CD14-positive monocyte (primary cell): Measurements from ENCODE around the gene PIK3CD. TPM values are rescaled to one million over a fixed set of nuclear protein-coding genes. Genes with fewer than 3 reads are reported as not detected.

Experiments used
- DNase-seq, 3 donors: peaks; one replicate each; pipeline ENCODE4 v3.0.0-alpha.2; 2011 to 2022
- H2AFZ ChIP-seq: 2 replicates; pipeline ENCODE4 v1.6.0; 2012; ENCODE audit warnings: mild to moderate bottlenecking, low read depth, low read length, inconsistent platforms; ENCODE audit not compliant: insufficient read depth, poor library complexity, severe bottlenecking
- H3K27ac ChIP-seq, 2 donors: 1 replicate in 1 of 2; 2 replicates in 1 of 2; pipeline ENCODE4 v1.5.1; 2012 to 2013; ENCODE audit warnings: low read length in 2 of 2, control low read depth in 1 of 2, inconsistent platforms in 1 of 2, low read depth in 1 of 2, mild to moderate bottlenecking in 1 of 2
- H3K27me3 ChIP-seq, 2 donors: one replicate each; pipeline versions ENCODE4 v1.6.0 to v1.6.1; 2011 to 2013; ENCODE audit warnings: low read length in 2 of 2; ENCODE audit not compliant: control insufficient read depth in 2 of 2, insufficient read depth in 2 of 2
- H3K36me3 ChIP-seq, 2 donors: replicated peaks in 1 of 2; 1 replicate in 1 of 2; 2 replicates in 1 of 2; pipeline versions ENCODE4 v1.5.1 to v1.6.1; 2012 to 2013; ENCODE audit warnings: low read length in 2 of 2, control low read depth in 1 of 2, inconsistent platforms in 1 of 2, mild to moderate bottlenecking in 1 of 2; ENCODE audit not compliant: insufficient read depth in 2 of 2, control insufficient read depth in 1 of 2
- H3K4me1 ChIP-seq, 2 donors: 1 replicate in 1 of 2; 2 replicates in 1 of 2; pipeline versions ENCODE4 v1.5.1 to v1.6.1; 2012 to 2013; ENCODE audit warnings: low read length in 2 of 2, control low read depth in 1 of 2, inconsistent platforms in 1 of 2, mild to moderate bottlenecking in 1 of 2, moderate library complexity in 1 of 2; ENCODE audit not compliant: insufficient read depth in 2 of 2, control insufficient read depth in 1 of 2
- H3K4me2 ChIP-seq: replicated peaks from 2 replicates; pipeline ENCODE3; 2012; ENCODE audit warnings: low read length, moderate library complexity, mild to moderate bottlenecking; ENCODE audit not compliant: poor library complexity, severe bottlenecking; ENCODE audit errors: extremely low read depth
- H3K4me3 ChIP-seq, 3 experiments: fragments of 200-600 bp in 1 of 3; sonication (generic) in 1 of 3; replicated peaks in 1 of 3; 1 replicate in 2 of 3; 2 replicates in 1 of 3; pipeline ENCODE4 v1.5.1; 2011 to 2013; ENCODE audit warnings: low read length in 3 of 3, mild to moderate bottlenecking in 3 of 3, control low read depth in 2 of 3, low read depth in 2 of 3, inconsistent platforms in 1 of 3, moderate library complexity in 1 of 3
- H3K79me2 ChIP-seq: 2 replicates; pipeline ENCODE4 v1.6.0; 2012; ENCODE audit warnings: mild to moderate bottlenecking, control low read depth, inconsistent platforms, low read length, moderate library complexity; ENCODE audit not compliant: insufficient read depth
- H3K9ac ChIP-seq: 2 replicates; pipeline ENCODE4 v1.6.0; 2017; ENCODE audit warnings: low read length, mild to moderate bottlenecking; ENCODE audit not compliant: insufficient read depth, poor library complexity, severe bottlenecking
- H3K9me3 ChIP-seq, 2 donors: replicated peaks in 1 of 2; 1 replicate in 1 of 2; 2 replicates in 1 of 2; pipeline versions ENCODE4 v1.5.1 to v1.6.1; 2012 to 2013; ENCODE audit warnings: low read length in 2 of 2, control low read depth in 1 of 2; ENCODE audit not compliant: control insufficient read depth in 1 of 2, insufficient read depth in 1 of 2
- H4K20me1 ChIP-seq: 2 replicates; pipeline ENCODE4 v1.6.0; 2012; ENCODE audit warnings: mild to moderate bottlenecking, low read length, control low read depth, moderate library complexity; ENCODE audit not compliant: insufficient read depth
- H3K27ac Mint-ChIP-seq, 7 donors: one replicate each; pipeline ENCODE4 v1.8.0; 2020; ENCODE audit warnings: mild to moderate bottlenecking in 7 of 7, mixed read lengths in 7 of 7, moderate library complexity in 6 of 7, inconsistent platforms in 2 of 7
- H3K27me3 Mint-ChIP-seq, 3 donors: one replicate each; pipeline ENCODE4 v1.8.0; 2021 to 2022; ENCODE audit warnings: low read depth in 3 of 3, mild to moderate bottlenecking in 3 of 3, mixed read lengths in 3 of 3, moderate library complexity in 3 of 3, inconsistent platforms in 1 of 3
- H3K36me3 Mint-ChIP-seq, 2 donors: one replicate each; pipeline ENCODE4 v1.8.0; 2020; ENCODE audit warnings: mixed read lengths in 2 of 2, inconsistent platforms in 1 of 2, mild to moderate bottlenecking in 1 of 2
- H3K4me1 Mint-ChIP-seq: one replicate; pipeline ENCODE4 v1.8.0; 2020; ENCODE audit warnings: mild to moderate bottlenecking, mixed read lengths
- H3K4me3 Mint-ChIP-seq, 2 donors: one replicate each; pipeline ENCODE4 v1.8.0; 2020; ENCODE audit warnings: mild to moderate bottlenecking in 2 of 2, mixed read lengths in 2 of 2, moderate library complexity in 1 of 2
- H3K9me3 Mint-ChIP-seq, 7 donors: one replicate each; pipeline ENCODE4 v1.8.0; 2020 to 2022; ENCODE audit warnings: mixed read lengths in 7 of 7, mild to moderate bottlenecking in 6 of 7, moderate library complexity in 6 of 7, inconsistent platforms in 2 of 7
- CTCF ChIP-seq: fragments of 200-600 bp; IDR thresholded peaks from one replicate; pipeline ENCODE4 v1.8.0; 2022; ENCODE audit warnings: antibody characterized with exemption, mild to moderate bottlenecking
- WGBS: methylation state at CpG from one replicate; pipeline ENCODE4 v1.1.5; 2013; ENCODE audit warnings: missing lambda C conversion rate; ENCODE audit not compliant: insufficient coverage; 5-methylcytosine and 5-hydroxymethylcytosine counted together
- intact Hi-C, 2 donors: fragments of 100-400 bp; cut with micrococcal nuclease; formaldehyde crosslinking; loops; one replicate each; pipeline versions ENCODE4 v1.15.0 to v1.15.1; 2023
- polyA plus RNA-seq, 3 donors: library from polyadenylated mRNA; depleted of rRNA in 1 of 3; unstranded in 2 of 3; stranded (reverse) in 1 of 3; fragments of 300-500 nt in 2 of 3; fragments of >200 nt in 1 of 3; fragmentation: Illumina TruSeq in 2 of 3; gene quantifications; 1 replicate in 2 of 3; 2 replicates in 1 of 3; pipeline ENCODE4 v1.2.3, GENCODE V29; 2012 to 2021

The PIK3CD gene
- polyA plus RNA-seq, 3 donors: 33.2 to 120 (median 52.2) TPM

- H3K4me1 ChIP-seq: peaks cover 0 to 12% of the 10 kb centered on the region in 2 donors
- H4K20me1 ChIP-seq: peaks cover 99% of the 10 kb centered on the region
- H3K36me3 ChIP-seq: peaks cover 42 to 58% of the 10 kb centered on the region in 2 donors
- intact Hi-C loops: no loop called here
- no peaks in the 10 kb centered on the region for H3K9me3 ChIP-seq
- peaks cover 0 to 2% (median 0%) of the 10 kb centered on the region in 7 donors for H3K9me3 Mint-ChIP-seq
- peaks cover 100% of the 10 kb centered on the region for H3K79me2 ChIP-seq
- H3K4me3 Mint-ChIP-seq: no peak overlapping the region
- WGBS: 100% methylated on average over 1 of the region's 2 CpGs
- no peak overlapping the region for H3K27ac ChIP-seq
- no peak for DNase-seq
- no peaks in the 10 kb centered on the region for H3K27me3 ChIP-seq
- H3K9ac ChIP-seq: no peak overlapping the region
- TF ChIP-seq CTCF: no peak
- H2AFZ ChIP-seq: no peak overlapping the region
- peaks cover 55 to 80% of the 10 kb centered on the region in 2 donors for H3K36me3 Mint-ChIP-seq
- H3K27ac Mint-ChIP-seq: peak overlapping the region in 1 of 7 donors; percentile 37
- peaks cover 31% of the 10 kb centered on the region for H3K4me1 Mint-ChIP-seq
- no peak overlapping the region for H3K4me2 ChIP-seq
- H3K27me3 Mint-ChIP-seq: peaks cover 0 to 1% (median 1%) of the 10 kb centered on the region in 3 donors
- H3K4me3 ChIP-seq: no peak overlapping the region
These were observed 45.3 kb downstream of the PIK3CD start for GRCh38 chr1:9696793-9697192.

GRCh38 chr1:9699361-9699760 lies 47.8 kb downstream of the PIK3CD start:
- Histone ChIP-seq H3K9ac (no peak overlapping the region), H3K9me3 (no peaks in the 10 kb centered on the region), H3K27me3 (no peaks in the 10 kb centered on the region), H3K4me2 (no peak overlapping the region), H3K27ac (no peak overlapping the region), H3K4me1 (peaks cover 18 to 31% of the 10 kb centered on the region in 2 donors), H4K20me1 (peaks cover 100% of the 10 kb centered on the region), H3K36me3 (peaks cover 23 to 44% of the 10 kb centered on the region in 2 donors), H2AFZ (no peak overlapping the region), H3K79me2 (peaks cover 100% of the 10 kb centered on the region), H3K4me3 (no peak overlapping the region)
- peaks cover 47% of the 10 kb centered on the region for H3K4me1 Mint-ChIP-seq
- peaks cover 0 to 3% (median 2%) of the 10 kb centered on the region in 3 donors for H3K27me3 Mint-ChIP-seq
- DNase-seq: no peak
- WGBS: 95% methylated on average over 2 of the region's 7 CpGs
- no peak for TF ChIP-seq CTCF
- H3K36me3 Mint-ChIP-seq: peaks cover 45 to 68% of the 10 kb centered on the region in 2 donors
- H3K4me3 Mint-ChIP-seq: no peak overlapping the region
- H3K9me3 Mint-ChIP-seq: peaks cover 0 to 3% (median 2%) of the 10 kb centered on the region in 7 donors
- H3K27ac Mint-ChIP-seq: peak overlapping the region in 1 of 7 donors; percentile 42
- intact Hi-C loops: no loop called here
